GM21360 (cell line): ENCODE data around the gene RAI2.

Experiments
- ATAC-seq: cut with Tn5 transposase; IDR thresholded peaks from one replicate; pipeline ENCODE4 v1.9.1; 2021; ENCODE audit warnings: mild to moderate bottlenecking, moderate library complexity; ENCODE audit not compliant: unreplicated experiment

The RAI2 gene

GRCh38 chrX:17830211-17830610 lies 30.9 kb downstream of the RAI2 start:
- ATAC-seq, result no peak

GRCh38 chrX:17829566-17829965 lies 31.5 kb downstream of the RAI2 start:
- ATAC-seq, result no peak

GRCh38 chrX:17828171-17828570 lies 32.9 kb downstream of the RAI2 start:
- no peak for ATAC-seq

- no peak for ATAC-seq
Measured at GRCh38 chrX:17826609-17827496, 34.2 kb downstream of the RAI2 start.

GRCh38 chrX:17824980-17825379 lies 36.1 kb downstream of the RAI2 start:
- no peak for ATAC-seq

- no peak for ATAC-seq
Measured at GRCh38 chrX:17822351-17822750, 38.7 kb downstream of the RAI2 start.

GRCh38 chrX:17820100-17820499 lies 41.0 kb downstream of the RAI2 start:
- ATAC-seq, result no peak

- ATAC-seq, result no peak
Measured at GRCh38 chrX:17818726-17819125, 42.4 kb downstream of the RAI2 start.

GRCh38 chrX:17817251-17817650 lies 43.8 kb downstream of the RAI2 start:
- ATAC-seq, result no peak

GRCh38 chrX:17814557-17814956 lies 46.5 kb downstream of the RAI2 start:
- ATAC-seq, result no peak

- ATAC-seq, result no peak
Measured at GRCh38 chrX:17814059-17814458, 47.0 kb downstream of the RAI2 start.

- no peak for ATAC-seq
Measured at GRCh38 chrX:17813277-17813676, 47.8 kb downstream of the RAI2 start.

- ATAC-seq, result no peak
Measured at GRCh38 chrX:17812763-17813162, 48.3 kb downstream of the RAI2 start.

GRCh38 chrX:17809984-17810383 lies 51.1 kb downstream of the RAI2 start:
- ATAC-seq, result no peak

- ATAC-seq, result no peak
Measured at GRCh38 chrX:17809273-17809672, 51.8 kb downstream of the RAI2 start.

GRCh38 chrX:17805120-17805519 lies 56.0 kb downstream of the RAI2 start:
- no peak for ATAC-seq

- no peak for ATAC-seq
Measured at GRCh38 chrX:17803449-17803848, 57.6 kb downstream of the RAI2 start.

GRCh38 chrX:17802756-17803155 lies 58.3 kb downstream of the RAI2 start:
- no peak for ATAC-seq

- ATAC-seq, result no peak
Measured at GRCh38 chrX:17801431-17801830, 59.7 kb downstream of the RAI2 start.

- no peak for ATAC-seq
Measured at GRCh38 chrX:17798921-17799320, 62.2 kb downstream of the RAI2 start.

GRCh38 chrX:17792826-17793225 lies 68.3 kb downstream of the RAI2 start:
- no peak for ATAC-seq

- no peak for ATAC-seq
Measured at GRCh38 chrX:17788956-17789562, 72.0 kb downstream of the RAI2 start.
